ENCODE results near the gene TEP1. TPM values are rescaled to one million over a fixed set of nuclear protein-coding genes. Genes with fewer than 3 reads are reported as not detected.
A peak's percentile ranks its signal among the peaks of the same experiment; 100 is the strongest.

Gene TEP1
- total and polyA plus RNA-seq, 2 of the 13 experiments (the other 11 are each of a cell fraction or from before 2014, with no cell fraction given): 11.0 to 12.8 TPM

DNA sequence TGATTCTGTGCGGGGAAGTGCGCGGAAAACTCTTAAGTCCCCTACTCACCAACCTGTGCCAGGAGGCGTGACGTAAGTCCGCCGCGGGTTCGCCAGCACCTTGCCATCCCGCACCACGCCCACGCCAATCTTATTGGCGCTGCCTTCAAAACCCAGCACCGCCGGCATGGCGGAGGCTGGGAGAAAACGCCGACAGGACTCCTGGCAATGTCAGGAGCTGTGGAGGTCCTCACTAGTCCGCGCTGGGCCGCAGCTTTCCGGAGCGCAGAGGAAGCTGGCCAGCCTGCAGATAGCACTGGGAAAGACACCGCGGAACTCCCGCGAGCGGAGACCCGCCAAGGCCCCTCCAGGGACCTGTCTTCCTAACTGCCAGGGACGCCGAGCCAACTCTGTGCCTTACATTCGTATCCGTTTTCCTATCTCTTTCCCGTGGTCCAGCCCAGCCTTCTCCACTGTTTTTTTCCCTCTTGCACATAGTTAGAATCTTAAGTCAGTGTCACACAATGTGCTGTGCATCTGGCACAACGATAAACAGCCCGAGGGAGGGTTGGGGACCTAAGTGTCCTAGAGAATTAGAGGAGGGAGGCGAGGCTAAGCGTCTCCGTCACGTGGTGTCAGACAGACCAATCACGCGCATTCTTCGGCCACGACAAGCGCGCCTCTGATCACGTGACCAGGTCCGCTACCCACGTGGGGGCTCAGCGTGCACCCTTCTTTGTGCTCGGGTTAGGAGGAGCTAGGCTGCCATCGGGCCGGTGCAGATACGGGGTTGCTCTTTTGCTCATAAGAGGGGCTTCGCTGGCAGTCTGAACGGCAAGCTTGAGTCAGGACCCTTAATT lies 41.4 kb upstream of the TEP1 start, which contains the start of the genes APEX1 and OSGEP (continued):
- TF ChIP-seq IKZF4 (CRISPR knock-in tag; IDR thresholded peaks at IDR 0.05; ENCODE audit: borderline replicate concordance, low read depth, not compliant biosample characterization) (no peak), ZNF101 (CRISPR knock-in tag; IDR thresholded peaks at IDR 0.05; ENCODE audit: borderline replicate concordance, low read depth) (no peak), ZC3H4 (CRISPR knock-in tag; IDR thresholded peaks at IDR 0.05; ENCODE audit: borderline replicate concordance) (0 out of 2 replicates have a peak, but pooled peaks have one; percentile 76), ZNF446 (CRISPR knock-in tag; IDR thresholded peaks at IDR 0.05) (0 out of 2 replicates have a peak, but pooled peaks have one; percentile 53), ZNF879 (CRISPR knock-in tag; IDR thresholded peaks at IDR 0.05) (no peak; the same call in 1 of the 2 replicates), ZNF569 (CRISPR knock-in tag; IDR thresholded peaks at IDR 0.05; ENCODE audit: borderline replicate concordance) (no peak), ZNF136 (CRISPR knock-in tag; IDR thresholded peaks at IDR 0.05; ENCODE audit: low read depth) (no peak), ZEB1 (IDR thresholded peaks at IDR 0.05; ENCODE audit: insufficient replicate concordance, low read depth) (peak; percentile 28), ZNF678 (CRISPR knock-in tag; IDR thresholded peaks at IDR 0.05) (no peak), ZNF484 (CRISPR knock-in tag; IDR thresholded peaks at IDR 0.05; ENCODE audit: borderline replicate concordance, low read depth) (no peak), HCFC1 (IDR thresholded peaks at IDR 0.05; ENCODE audit: low read depth, low read length) (peak; percentile 39; the same call in 1 of the 2 replicates), TCF7 (IDR thresholded peaks at IDR 0.05; ENCODE audit: low read depth) (no peak), FOSL2 (CRISPR knock-in tag; IDR thresholded peaks at IDR 0.05) (no peak; the same call in 1 of the 2 replicates), BORCS8-MEF2B (CRISPR knock-in tag; IDR thresholded peaks at IDR 0.05) (peak; percentile 98), ZNF883 (CRISPR knock-in tag; IDR thresholded peaks at IDR 0.05; ENCODE audit: not compliant biosample characterization) (peak; percentile 34), ZNF564 (CRISPR knock-in tag; IDR thresholded peaks at IDR 0.05) (peak; percentile 80; the same call in 1 of the 2 replicates), ZNF777 (CRISPR knock-in tag; IDR thresholded peaks at IDR 0.05) (0 out of 2 replicates have a peak, but pooled peaks have one; percentile 14)
- TF ChIP-seq, protein P1, sequence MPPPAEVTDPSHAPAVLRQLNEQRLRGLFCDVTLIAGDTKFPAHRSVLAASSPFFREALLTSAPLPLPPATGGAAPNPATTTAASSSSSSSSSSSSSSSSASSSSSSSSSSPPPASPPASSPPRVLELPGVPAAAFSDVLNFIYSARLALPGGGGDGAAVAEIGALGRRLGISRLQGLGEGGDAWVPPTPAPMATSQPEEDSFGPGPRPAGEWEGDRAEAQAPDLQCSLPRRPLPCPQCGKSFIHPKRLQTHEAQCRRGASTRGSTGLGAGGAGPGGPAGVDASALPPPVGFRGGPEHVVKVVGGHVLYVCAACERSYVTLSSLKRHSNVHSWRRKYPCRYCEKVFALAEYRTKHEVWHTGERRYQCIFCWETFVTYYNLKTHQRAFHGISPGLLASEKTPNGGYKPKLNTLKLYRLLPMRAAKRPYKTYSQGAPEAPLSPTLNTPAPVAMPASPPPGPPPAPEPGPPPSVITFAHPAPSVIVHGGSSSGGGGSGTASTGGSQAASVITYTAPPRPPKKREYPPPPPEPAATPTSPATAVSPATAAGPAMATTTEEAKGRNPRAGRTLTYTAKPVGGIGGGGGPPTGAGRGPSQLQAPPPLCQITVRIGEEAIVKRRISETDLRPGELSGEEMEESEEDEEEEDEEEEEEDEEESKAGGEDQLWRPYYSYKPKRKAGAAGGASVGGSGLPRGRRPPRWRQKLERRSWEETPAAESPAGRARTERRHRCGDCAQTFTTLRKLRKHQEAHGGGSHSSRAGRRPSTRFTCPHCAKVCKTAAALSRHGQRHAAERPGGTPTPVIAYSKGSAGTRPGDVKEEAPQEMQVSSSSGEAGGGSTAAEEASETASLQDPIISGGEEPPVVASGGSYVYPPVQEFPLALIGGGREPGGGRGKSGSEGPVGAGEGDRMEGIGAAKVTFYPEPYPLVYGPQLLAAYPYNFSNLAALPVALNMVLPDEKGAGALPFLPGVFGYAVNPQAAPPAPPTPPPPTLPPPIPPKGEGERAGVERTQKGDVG (CRISPR knock-in tag; IDR thresholded peaks at IDR 0.05; ENCODE audit: borderline replicate concordance): no peak; the same call in 1 of the 2 replicates
- TF ChIP-seq, protein P2, sequence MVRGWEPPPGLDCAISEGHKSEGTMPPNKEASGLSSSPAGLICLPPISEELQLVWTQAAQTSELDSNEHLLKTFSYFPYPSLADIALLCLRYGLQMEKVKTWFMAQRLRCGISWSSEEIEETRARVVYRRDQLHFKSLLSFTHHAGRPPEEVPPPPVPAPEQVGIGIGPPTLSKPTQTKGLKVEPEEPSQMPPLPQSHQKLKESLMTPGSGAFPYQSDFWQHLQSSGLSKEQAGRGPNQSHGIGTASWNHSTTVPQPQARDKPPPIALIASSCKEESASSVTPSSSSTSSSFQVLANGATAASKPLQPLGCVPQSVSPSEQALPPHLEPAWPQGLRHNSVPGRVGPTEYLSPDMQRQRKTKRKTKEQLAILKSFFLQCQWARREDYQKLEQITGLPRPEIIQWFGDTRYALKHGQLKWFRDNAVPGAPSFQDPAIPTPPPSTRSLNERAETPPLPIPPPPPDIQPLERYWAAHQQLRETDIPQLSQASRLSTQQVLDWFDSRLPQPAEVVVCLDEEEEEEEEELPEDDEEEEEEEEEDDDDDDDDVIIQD (CRISPR knock-in tag; IDR thresholded peaks at IDR 0.05; ENCODE audit: low read depth): peak; percentile 73
- TF ChIP-seq, protein P3, sequence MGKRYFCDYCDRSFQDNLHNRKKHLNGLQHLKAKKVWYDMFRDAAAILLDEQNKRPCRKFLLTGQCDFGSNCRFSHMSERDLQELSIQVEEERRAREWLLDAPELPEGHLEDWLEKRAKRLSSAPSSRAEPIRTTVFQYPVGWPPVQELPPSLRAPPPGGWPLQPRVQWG (CRISPR knock-in tag; IDR thresholded peaks at IDR 0.05; ENCODE audit: borderline replicate concordance, low read depth): no peak
- TF ChIP-seq, protein P4, sequence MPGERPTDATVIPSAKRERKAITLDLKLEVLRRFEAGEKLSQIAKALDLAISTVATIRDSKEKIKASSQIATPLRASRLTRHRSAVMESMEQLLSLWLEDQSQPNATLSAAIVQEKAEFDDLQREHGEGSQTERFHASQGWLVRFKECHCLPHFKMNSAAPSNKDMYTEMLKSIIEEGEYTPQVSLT (CRISPR knock-in tag; IDR thresholded peaks at IDR 0.05; ENCODE audit: borderline replicate concordance, low read depth): no peak; the same call in 1 of the 2 replicates
- TF ChIP-seq, protein P5, sequence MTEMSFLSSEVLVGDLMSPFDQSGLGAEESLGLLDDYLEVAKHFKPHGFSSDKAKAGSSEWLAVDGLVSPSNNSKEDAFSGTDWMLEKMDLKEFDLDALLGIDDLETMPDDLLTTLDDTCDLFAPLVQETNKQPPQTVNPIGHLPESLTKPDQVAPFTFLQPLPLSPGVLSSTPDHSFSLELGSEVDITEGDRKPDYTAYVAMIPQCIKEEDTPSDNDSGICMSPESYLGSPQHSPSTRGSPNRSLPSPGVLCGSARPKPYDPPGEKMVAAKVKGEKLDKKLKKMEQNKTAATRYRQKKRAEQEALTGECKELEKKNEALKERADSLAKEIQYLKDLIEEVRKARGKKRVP (CRISPR knock-in tag; IDR thresholded peaks at IDR 0.05): peak in 1 of 2 experiments; percentile 63; a peak in 2 of 4 replicates
